ENCODE measurements around the gene GPC4.
A peak's percentile ranks its signal among the peaks of the same experiment; 100 is the strongest.

The GPC4 gene

DNA sequence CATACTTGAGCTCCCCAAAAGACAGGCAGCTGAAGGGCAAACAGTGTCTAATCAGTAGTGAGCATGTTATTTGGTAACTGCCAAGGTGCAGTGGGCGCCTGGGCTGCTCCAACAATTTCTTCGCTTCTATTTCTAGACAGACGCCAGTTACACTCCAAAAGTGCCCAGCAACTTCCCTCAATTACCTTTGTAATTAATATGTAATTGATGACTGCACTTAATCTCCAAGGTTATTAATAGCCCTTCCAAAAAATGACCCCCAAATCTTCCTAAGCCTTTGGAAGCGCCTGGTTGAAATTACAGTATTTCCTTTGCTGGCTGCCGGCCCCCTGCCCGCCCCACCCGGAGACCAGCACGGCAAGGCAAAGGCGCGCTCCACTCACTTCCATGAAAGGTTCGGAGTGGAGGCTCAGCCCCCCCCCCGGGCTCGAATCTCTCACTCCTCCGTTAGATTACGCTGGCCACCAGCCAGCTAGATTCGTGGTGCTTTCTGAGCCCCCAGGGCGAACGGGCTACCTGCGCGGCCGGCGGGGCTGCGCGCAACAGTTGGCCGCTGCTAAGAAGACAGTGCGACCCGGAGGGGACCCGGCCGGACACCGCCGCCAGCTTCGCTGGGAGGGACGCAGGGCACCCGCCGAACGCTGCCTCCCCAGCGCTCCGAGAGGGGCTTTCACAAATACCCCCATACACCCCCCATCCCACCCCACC, 1.9 kb downstream of the GPC4 start:
- no peak for DNase-seq (ENCODE audit: low read depth, low spot score)
- no peak overlapping the region for H3K4me3 ChIP-seq (ENCODE audit: low read length)

- H3K4me3 ChIP-seq (ENCODE audit: low read length) = no peak overlapping the region
Measured at GRCh38 chrX:133412665-133413064, 2.6 kb downstream of the GPC4 start.

GRCh38 chrX:133412246-133412645, 3.0 kb downstream of the GPC4 start:
- DNase-seq (ENCODE audit: low read depth, low spot score) = no peak
- no peak overlapping the region for H3K4me3 ChIP-seq (ENCODE audit: low read length)

More at GRCh38 chrX:133412665-133413064, 2.6 kb downstream of the GPC4 start:
- no peak for DNase-seq (ENCODE audit: low read depth, low spot score)

DNA sequence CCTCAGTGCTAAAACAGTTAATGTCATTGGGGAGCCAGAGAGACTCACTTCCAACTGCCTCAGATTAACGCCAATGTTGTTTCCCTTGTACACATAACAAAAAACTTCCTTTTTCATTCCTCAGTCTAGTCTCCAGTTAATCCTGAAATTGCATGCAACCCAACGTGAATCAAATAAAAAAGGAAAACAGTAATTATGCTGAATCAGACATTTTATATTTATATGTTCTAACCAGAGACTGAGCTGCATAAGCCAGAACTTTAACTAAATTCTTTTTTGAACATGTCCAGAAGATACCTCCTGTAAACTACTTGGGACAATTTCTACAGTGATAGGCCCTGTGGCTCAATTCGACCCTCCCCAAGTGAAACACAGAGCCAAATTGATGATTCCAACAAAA, 4.7 kb downstream of the GPC4 start:
- H3K4me3 ChIP-seq (ENCODE audit: low read length) = no peak overlapping the region
- no peak for DNase-seq (ENCODE audit: low read depth, low spot score)

DNA sequence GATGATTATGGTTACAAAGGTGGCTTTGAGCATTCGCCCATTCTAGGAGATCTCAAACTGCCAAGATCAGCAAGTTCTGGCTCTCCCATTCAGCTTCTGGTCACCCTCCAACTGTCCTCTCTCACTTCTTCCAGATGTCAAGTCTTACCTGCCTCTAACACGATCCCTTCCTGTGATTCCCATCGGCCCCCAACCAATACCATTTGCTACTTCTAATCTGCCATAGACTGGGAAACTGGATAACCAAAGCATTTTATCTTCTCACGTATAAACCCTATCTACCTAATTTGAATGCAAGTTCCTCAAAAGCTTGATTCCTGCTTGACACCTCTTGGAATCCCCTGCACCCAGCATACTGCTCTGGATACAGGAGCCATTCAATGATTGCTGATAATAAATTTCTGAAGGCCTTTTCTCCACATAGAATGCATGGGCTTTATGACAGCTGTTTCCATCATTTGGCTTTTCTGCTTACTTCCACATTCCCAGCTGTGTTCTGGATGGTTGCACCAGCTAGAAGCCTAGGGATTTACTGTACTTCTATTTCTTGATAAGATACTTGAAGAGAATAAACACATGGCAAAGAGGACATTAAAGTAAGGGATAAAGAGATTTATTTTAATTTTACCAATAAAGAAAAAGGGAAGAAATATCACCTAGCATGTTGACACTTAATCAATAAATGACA, 9.6 kb downstream of the GPC4 start:
- H3K4me3 ChIP-seq (ENCODE audit: low read length) = no peak overlapping the region
- DNase-seq (ENCODE audit: low read depth, low spot score) = no peak

- DNase-seq (ENCODE audit: low read depth, low spot score) = no peak
- H3K4me3 ChIP-seq (ENCODE audit: low read length) = no peak overlapping the region
Measured at GRCh38 chrX:133403984-133404383, 11.3 kb downstream of the GPC4 start.

GRCh38 chrX:133402830-133403625, 12.3 kb downstream of the GPC4 start:
- no peak overlapping the region for H3K4me3 ChIP-seq (ENCODE audit: low read length)
- peak; percentile 54 for DNase-seq (ENCODE audit: low read depth, low spot score)

GRCh38 chrX:133402042-133402453, 13.2 kb downstream of the GPC4 start:
- H3K4me3 ChIP-seq (ENCODE audit: low read length) = no peak overlapping the region
- DNase-seq (ENCODE audit: low read depth, low spot score) = peak; percentile 42

DNA sequence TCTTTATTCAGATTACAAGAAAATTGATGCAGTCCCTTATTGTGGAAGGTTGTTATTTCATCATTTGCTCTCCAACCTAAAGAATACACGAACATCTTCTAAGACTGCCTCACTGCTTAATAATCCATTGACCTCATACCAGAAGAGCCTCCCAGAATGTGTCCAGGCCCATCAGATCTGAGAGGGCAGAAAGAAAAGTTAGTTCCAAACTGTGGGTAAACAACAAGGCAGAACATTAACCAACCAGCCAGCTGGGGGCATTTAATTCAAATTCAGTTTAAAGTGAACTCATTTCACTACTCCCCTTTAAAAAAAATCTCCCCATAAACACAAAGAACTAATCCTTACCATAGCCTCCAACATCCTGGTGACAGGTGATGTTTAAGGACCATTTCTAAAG, 13.8 kb downstream of the GPC4 start:
- DNase-seq (ENCODE audit: low read depth, low spot score) = no peak
- no peak overlapping the region for H3K4me3 ChIP-seq (ENCODE audit: low read length)

DNA sequence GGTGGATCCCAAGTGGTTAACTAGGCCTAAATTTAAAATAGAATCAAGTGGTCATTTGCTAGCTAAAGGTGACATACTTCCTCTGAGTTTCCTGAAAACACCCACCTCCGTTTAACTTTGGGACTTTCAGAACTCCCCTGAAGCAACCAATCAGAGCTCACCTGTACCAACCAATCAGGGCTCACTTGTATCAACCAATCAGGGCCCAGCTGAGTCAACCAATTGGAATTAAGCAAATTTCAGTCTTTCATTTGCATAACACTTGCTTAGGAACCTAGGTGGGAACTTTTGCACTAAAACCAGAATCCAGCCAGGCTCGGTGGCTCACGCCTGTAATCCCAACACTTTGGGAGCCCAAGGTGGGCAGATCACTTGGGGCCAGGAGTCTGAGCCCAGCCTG, 15.9 kb downstream of the GPC4 start:
- no peak for DNase-seq (ENCODE audit: low read depth, low spot score)
- no peak overlapping the region for H3K4me3 ChIP-seq (ENCODE audit: low read length)

GRCh38 chrX:133394765-133395164, 20.5 kb downstream of the GPC4 start:
- DNase-seq (ENCODE audit: low read depth, low spot score) = no peak
- H3K4me3 ChIP-seq (ENCODE audit: low read length) = no peak overlapping the region

DNA sequence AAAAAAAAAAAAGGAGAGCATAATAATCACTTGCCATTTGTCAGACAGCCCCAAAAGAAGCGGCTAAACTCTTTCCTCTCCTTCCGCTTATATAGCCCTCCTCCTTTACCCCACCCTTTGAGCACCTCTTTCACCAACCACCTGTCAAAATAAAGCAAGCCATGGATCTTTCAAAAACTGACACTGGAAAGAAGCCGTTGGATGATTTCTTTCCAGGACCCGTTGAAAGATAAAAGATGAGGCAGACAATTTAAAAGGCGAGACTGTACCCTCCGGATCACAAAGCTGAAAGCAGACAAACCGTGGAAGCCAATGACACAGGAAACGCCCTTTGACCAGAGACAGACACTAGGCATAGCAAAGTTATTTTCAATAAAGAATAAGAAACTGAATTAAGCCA, 22.6 kb downstream of the GPC4 start:
- no peak for DNase-seq (ENCODE audit: low read depth, low spot score)
- no peak overlapping the region for H3K4me3 ChIP-seq (ENCODE audit: low read length)

DNA sequence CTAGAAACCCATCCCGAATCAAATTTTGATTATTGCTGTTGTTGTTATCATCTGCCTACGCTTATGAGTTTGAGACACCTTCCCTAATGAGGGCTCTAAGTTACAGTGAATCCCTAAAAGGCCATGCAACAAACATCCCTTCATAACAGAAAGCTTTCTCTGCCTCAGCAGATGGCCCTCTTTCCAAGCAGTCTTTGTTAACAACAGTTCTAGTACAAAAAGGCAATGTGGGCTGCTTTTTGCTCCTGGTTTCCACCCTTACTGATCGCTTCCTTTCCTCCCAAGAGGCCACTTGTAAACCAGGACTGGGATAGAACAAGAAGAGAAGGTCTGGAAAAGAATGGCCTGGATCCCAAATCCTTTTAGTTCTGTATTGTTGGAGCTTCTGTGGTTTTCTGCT, 24.2 kb downstream of the GPC4 start:
- no peak overlapping the region for H3K4me3 ChIP-seq (ENCODE audit: low read length)
- no peak for DNase-seq (ENCODE audit: low read depth, low spot score)

- DNase-seq (ENCODE audit: low read depth, low spot score) = no peak
- H3K4me3 ChIP-seq (ENCODE audit: low read length) = no peak overlapping the region
Measured at GRCh38 chrX:133390676-133391075, 24.6 kb downstream of the GPC4 start.

DNA sequence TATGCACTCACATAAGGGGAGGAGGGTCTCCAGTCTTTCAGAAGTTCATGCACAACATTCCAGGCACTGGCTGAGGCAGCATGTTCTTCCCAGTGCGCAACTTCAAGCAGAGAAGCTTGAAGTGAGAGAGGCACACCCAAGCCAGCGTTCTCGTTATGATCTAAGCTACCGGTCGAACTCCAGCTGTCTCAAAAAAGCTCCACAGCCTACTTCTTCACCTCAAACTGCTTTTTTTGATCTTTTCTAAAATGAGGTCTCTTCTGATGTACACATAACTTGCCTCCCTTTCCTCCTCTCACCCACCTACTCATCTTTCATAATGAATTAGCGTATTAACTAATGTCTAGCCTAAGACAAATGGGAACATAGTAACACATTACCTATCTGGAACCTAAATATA, 25.3 kb downstream of the GPC4 start:
- no peak for DNase-seq (ENCODE audit: low read depth, low spot score)
- H3K4me3 ChIP-seq (ENCODE audit: low read length) = no peak overlapping the region

- no peak for DNase-seq (ENCODE audit: low read depth, low spot score)
Measured at GRCh38 chrX:133384454-133384853, 30.8 kb downstream of the GPC4 start.

DNA sequence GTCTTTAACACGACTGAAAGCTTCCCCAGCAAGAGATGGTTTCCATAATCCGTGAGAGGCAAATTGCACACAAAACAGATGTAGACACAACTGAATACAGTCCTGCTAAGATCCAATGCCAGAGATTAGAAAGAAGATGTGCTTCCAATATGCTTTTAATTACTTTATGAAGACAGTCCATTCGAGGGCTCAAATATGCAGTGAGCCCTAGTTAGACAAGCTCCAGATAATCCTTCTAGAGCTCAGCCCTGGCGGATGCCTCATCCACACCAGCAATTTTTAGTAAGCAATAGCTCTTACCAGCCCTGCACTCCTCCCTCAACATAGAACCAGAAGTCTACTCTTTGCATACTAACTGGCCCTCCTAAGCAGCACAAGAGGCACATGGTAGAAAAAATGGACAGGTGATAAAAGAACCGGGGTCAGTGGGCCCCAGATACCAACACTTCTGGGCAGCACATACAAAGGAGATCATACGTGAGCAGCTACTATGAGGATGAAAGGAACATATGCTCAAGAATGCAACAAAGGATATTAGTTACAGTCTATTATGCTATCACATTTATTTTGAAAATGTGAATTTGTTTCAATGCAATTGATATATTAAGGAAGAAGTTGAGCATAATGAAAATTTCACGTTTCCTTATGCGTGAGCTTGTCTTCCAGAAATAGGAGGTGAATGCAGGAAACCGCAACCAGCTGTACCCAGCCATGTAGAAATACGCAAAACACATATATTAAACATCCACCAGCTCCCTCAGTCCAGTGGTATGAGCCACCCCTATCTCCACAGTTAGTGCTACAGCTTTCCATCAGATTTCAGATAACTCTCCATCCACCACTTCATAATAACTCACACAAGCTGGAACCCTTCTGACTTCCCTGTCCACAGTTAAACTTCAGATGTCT, 34.3 kb downstream of the GPC4 start:
- no peak overlapping the region for H3K4me3 ChIP-seq (ENCODE audit: low read length)
- DNase-seq (ENCODE audit: low read depth, low spot score) = no peak

More at GRCh38 chrX:133384454-133384853, 30.8 kb downstream of the GPC4 start:
- H3K4me3 ChIP-seq (ENCODE audit: low read length) = no peak overlapping the region

GRCh38 chrX:133376422-133376821, 38.9 kb downstream of the GPC4 start:
- DNase-seq (ENCODE audit: low read depth, low spot score) = no peak
- no peak overlapping the region for H3K4me3 ChIP-seq (ENCODE audit: low read length)

Data from Jurkat, Clone E6-1 (cell line).